ENCODE measurements around the gene ALDH3B1. TPM values are rescaled to one million over a fixed set of nuclear protein-coding genes. Genes with fewer than 3 reads are reported as not detected.

The ALDH3B1 gene
- total RNA-seq, 1 experiment from 2014 or later, result 104 TPM

- TF ChIP-seq EZH2 (IDR thresholded peaks at IDR 0.05; ENCODE audit: low read depth), result no peak
- no peak for TF ChIP-seq CTCF (conservative IDR thresholded peaks at IDR 0.05)
- Histone ChIP-seq H4K20me1 (ENCODE audit: insufficient read depth) (no peaks in the 10 kb centered on the region), H3K79me2 (ENCODE audit: low read depth) (peaks cover 35% of the 10 kb centered on the region), H3K4me3 (no peak overlapping the region), H3K4me1 (replicated peaks; ENCODE audit: insufficient read depth) (peaks cover 25% of the 10 kb centered on the region), H3K9me2 (ENCODE audit: insufficient read depth) (no peaks in the 10 kb centered on the region), H3K27me3 (ENCODE audit: insufficient read depth, low read depth) (no peaks in the 10 kb centered on the region), H3K9me3 (ENCODE audit: insufficient read depth, low read depth) (no peaks in the 10 kb centered on the region), H2AFZ (no peak overlapping the region), H3K36me3 (ENCODE audit: low read depth) (peaks cover 7% of the 10 kb centered on the region; the same call in 1 of the 2 replicates), H3K4me2 (no peak overlapping the region), H3F3A (ENCODE audit: insufficient read depth, low read depth) (peaks cover 65% of the 10 kb centered on the region), H3K27ac (no peak overlapping the region)
- intact Hi-C loops (cut with micrococcal nuclease; ENCODE audit: unreplicated experiment), result no loop called here
- no peak for DNase-seq
- POLR2A ChIA-PET (ENCODE audit: unreplicated experiment), result no interaction called here
- CTCF ChIA-PET, result no interaction called here
- BruUV-seq (replicated peaks), result no TSS peak
Observed at GRCh38 chr11:68036717-68037239, 26.7 kb downstream of the ALDH3B1 start.

- H3K79me2 ChIP-seq (ENCODE audit: low read depth), result peaks cover 28% of the 10 kb centered on the region
- no peak overlapping the region; the same call in 1 of the 2 replicates for H3K4me3 ChIP-seq
- H2AFZ ChIP-seq, result no peak overlapping the region
- CTCF ChIA-PET, result no interaction called here
- no peak for DNase-seq
- no peaks in the 10 kb centered on the region for H3K27me3 ChIP-seq (ENCODE audit: insufficient read depth, low read depth)
- no peaks in the 10 kb centered on the region for H3K9me2 ChIP-seq (ENCODE audit: insufficient read depth)
- intact Hi-C loops (cut with micrococcal nuclease; ENCODE audit: unreplicated experiment), result loop anchor here (1.0 kb wide), 1 partner anchor 7 kb away; the partner anchor contains the start of gene NDUFS8
- TF ChIP-seq EZH2 (IDR thresholded peaks at IDR 0.05; ENCODE audit: low read depth) (no peak), CTCF (conservative IDR thresholded peaks at IDR 0.05) (no peak)
- peaks cover 69% of the 10 kb centered on the region for H3F3A ChIP-seq (ENCODE audit: insufficient read depth, low read depth)
- H3K4me2 ChIP-seq, result peak overlapping the region; percentile 91
- H4K20me1 ChIP-seq (ENCODE audit: insufficient read depth), result no peaks in the 10 kb centered on the region
- no peaks in the 10 kb centered on the region for H3K9me3 ChIP-seq (ENCODE audit: insufficient read depth, low read depth)
- peaks cover 7% of the 10 kb centered on the region; the same call in 1 of the 2 replicates for H3K36me3 ChIP-seq (ENCODE audit: low read depth)
- no TSS peak for BruUV-seq (replicated peaks)
- H3K4me1 ChIP-seq (replicated peaks; ENCODE audit: insufficient read depth), result peaks cover 22% of the 10 kb centered on the region
- H3K27ac ChIP-seq, result no peak overlapping the region
- POLR2A ChIA-PET (ENCODE audit: unreplicated experiment), result interaction anchor here (0.6 to 1.1 kb wide), 2 partner anchors 27 to 140 kb away, joined by 3 to 8 read pairs; partner anchors contain the start of gene ALDH3B1
Observed at GRCh38 chr11:68037411-68038225, 27.5 kb downstream of the ALDH3B1 start.

GRCh38 chr11:68038226-68038717 lies 28.1 kb downstream of the ALDH3B1 start:
- H4K20me1 ChIP-seq (ENCODE audit: insufficient read depth), result no peaks in the 10 kb centered on the region
- peaks cover 7% of the 10 kb centered on the region; the same call in 1 of the 2 replicates for H3K36me3 ChIP-seq (ENCODE audit: low read depth)
- ChIA-PET POLR2A (ENCODE audit: unreplicated experiment) (interaction anchor here (1.1 kb wide), 1 partner anchor 28 kb away, joined by 8 read pairs; the partner anchor contains the start of gene ALDH3B1), CTCF (interaction anchor here (0.6 kb wide), 1 partner anchor 620 kb away, joined by 5 read pairs; no protein-coding TSS in a partner anchor)
- peaks cover 30% of the 10 kb centered on the region for H3K79me2 ChIP-seq (ENCODE audit: low read depth)
- intact Hi-C loops (cut with micrococcal nuclease; ENCODE audit: unreplicated experiment), result loop anchor here (1.0 kb wide), 1 partner anchor 8 kb away; the partner anchor contains the start of gene NDUFS8
- H3K27me3 ChIP-seq (ENCODE audit: insufficient read depth, low read depth), result no peaks in the 10 kb centered on the region
- peak overlapping the region; percentile 81 for H2AFZ ChIP-seq
- DNase-seq, result no peak
- BruUV-seq (replicated peaks), result TSS peak; percentile 75
- peak overlapping the region; percentile 91 for H3K4me2 ChIP-seq
- peaks cover 72% of the 10 kb centered on the region for H3F3A ChIP-seq (ENCODE audit: insufficient read depth, low read depth)
- H3K4me1 ChIP-seq (replicated peaks; ENCODE audit: insufficient read depth), result peaks cover 28% of the 10 kb centered on the region
- no peak for TF ChIP-seq CTCF (conservative IDR thresholded peaks at IDR 0.05)
- TF ChIP-seq EZH2 (IDR thresholded peaks at IDR 0.05; ENCODE audit: low read depth), result no peak
- H3K9me2 ChIP-seq (ENCODE audit: insufficient read depth), result no peaks in the 10 kb centered on the region
- H3K27ac ChIP-seq, result no peak overlapping the region
- no peaks in the 10 kb centered on the region for H3K9me3 ChIP-seq (ENCODE audit: insufficient read depth, low read depth)
- peak overlapping the region; percentile 65 for H3K4me3 ChIP-seq
